ENCODE results near the gene ZNF264.
"Not testable (repeated sequence)": the region's sequence is repeated elsewhere in the genome, so short reads cannot be mapped to it uniquely, and the experiment has no call there.

The ZNF264 gene
- 48.8 to 105 reads per million in 2 experiments for total RNA-seq

DNA sequence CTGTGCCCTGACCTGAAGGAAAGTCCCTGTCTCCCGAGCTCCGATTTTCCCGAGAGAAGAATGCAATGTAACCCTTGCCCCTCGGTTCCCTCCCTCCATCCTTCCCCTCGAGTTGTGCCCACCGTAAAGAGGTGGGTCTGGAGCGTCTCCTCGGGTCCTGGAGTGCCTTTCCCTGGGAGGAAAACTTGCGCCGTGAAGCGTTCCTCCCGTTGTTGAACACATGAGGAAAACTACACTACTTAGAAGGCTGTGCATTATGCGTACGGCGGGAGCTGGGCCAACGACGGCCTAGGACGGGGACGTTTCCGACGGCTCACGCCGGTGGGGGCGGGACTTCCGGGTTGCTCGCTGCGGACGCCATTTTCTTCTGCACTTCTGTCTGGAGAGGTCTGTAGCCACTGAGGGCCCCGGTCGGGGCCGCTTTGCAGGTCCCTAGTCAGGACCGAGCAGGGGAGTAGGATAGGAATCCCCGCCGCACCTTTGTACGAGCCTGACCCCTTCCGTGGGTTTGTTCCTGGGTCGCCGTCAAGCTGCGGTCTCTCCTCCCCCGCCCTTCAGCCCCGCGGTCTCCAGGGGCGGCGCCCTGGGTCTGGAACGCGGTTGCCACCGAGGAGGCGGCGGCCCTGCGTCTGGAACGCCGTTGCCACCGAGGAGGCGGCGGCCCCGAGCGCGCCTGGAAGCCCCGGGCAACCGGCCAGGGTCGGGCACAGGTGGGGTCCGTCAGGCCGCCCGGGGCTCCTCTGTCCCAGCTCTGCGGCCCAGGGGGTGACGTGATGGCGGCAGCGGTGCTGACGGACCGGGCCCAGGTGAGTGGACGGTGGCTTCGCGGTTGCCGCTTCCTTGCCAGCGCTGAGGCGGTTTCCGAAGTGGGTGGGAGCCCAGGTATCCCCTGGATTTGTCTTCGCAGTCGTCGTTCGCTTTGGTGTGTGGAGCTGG lies at the start of gene ZNF264:
TSS of gene ZNF264 (plus strand) at position 360 of the 936 bp plus-strand sequence. CDS start at position 774, 414 bp downstream.
- peak; percentile 80 for DNase-seq (ENCODE audit: low read depth)

DNA sequence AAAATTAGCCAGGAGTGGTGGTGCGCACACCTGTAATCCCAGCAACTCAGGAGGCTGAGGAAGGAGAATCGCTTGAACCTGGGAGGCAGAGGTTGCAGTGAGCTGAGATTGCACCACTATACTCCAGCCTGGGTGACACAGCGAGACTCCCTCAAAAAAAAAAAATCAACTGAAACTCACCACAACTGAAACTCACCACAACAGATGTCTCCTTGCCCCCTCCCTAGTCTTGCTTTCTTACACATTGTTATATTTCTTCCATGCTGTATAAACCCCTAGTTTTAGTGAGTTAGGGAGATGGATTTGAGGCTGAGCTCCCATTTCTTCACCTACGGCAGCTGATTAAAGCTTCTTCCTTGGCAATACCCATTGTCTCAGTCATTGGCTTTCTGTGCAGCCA lies 49.6 kb upstream of the ZNF264 start:
- DNase-seq (ENCODE audit: low read depth), result no peak

- DNase-seq (ENCODE audit: low read depth), result no peak
Measured at GRCh38 chr19:57152921-57153320, 38.4 kb upstream of the ZNF264 start.

DNA sequence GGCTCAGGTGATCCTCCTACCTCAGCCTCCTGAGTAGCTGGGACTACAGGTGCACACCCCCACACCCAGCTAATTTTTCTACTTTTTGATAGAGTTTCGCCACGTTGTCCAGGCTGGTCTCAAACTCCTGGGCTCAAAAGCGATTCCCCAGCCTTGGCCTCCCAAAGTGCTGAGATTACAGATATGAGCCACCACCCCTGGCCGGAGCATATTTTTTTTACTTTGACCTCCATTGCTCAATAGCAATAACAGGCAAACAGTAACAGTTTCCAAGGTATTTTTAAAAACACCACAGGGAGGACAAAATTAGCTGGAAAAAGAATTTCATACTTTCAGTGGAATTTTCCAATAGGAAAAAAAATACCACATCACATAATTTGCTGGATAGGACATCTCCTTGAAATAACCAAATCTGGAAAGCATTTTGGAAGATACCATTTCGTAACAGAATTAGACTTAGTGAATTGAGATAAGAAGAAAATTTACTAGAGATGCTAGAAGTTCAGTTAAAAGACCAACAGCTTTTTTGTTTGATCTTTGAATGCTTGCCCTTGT lies 29.2 kb upstream of the ZNF264 start:
- no peak for DNase-seq (ENCODE audit: low read depth)

DNA sequence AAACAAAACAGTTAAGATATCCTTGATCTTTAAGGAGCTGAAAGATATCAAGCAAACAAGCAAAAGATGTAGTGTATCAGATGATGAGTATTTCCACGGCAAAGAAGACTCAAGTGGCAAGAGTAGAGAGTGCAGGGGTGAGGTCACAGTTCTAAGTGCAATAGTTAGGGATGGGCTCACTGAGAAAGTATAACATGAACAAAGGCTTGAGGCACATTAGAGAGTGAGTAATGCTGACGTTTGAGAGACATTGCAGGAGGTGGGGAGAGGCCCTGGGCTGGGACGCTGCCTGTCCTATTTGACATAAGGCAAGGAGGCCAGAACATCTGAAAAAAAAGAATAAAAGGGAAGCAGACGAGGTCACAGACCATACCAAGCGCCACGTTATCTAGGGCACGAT lies 25.5 kb upstream of the ZNF264 start:
- no peak for DNase-seq (ENCODE audit: low read depth)

GRCh38 chr19:57167385-57167784 lies 23.9 kb upstream of the ZNF264 start, which contains the start of gene DUXA:
Gene DUXA (minus strand): TSS chr19:57167485. CDS start chr19:57167443, 42 bp downstream.
- no peak for DNase-seq (ENCODE audit: low read depth)

GRCh38 chr19:57171551-57172081 lies 19.7 kb upstream of the ZNF264 start:
- DNase-seq (ENCODE audit: low read depth), result peak; percentile 12

DNA sequence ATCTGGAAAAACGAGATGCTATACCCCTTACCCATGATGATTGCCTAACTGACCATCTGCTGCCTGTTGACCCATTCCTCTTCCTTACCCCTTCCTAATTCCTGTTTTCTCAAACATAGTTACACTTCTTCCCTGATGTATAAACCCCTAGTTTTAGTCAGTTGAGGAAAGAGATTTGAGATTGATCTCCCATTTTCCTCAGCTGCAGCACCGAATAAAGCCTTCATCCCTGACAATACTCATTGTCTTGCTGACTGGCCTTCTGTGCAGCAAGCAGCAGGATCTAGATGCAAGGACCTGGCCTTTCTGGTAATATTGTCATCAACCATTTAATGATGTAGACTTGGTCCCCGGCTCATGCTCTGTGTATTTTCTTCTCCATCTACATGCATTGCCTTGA lies 999 bp upstream of the ZNF264 start:
- DNase-seq (ENCODE audit: low read depth), result no peak

- no peak for DNase-seq (ENCODE audit: low read depth)
Measured at GRCh38 chr19:57192077-57192420, 749 bp downstream of the ZNF264 start.

- DNase-seq (ENCODE audit: low read depth), result no peak
Measured at GRCh38 chr19:57192993-57193392, 1.7 kb downstream of the ZNF264 start.

- not testable (repeated sequence) for DNase-seq (ENCODE audit: low read depth)
Measured at GRCh38 chr19:57197874-57198273, 6.6 kb downstream of the ZNF264 start.

GRCh38 chr19:57202160-57202559 lies 10.9 kb downstream of the ZNF264 start:
- no peak for DNase-seq (ENCODE audit: low read depth)

- no peak for DNase-seq (ENCODE audit: low read depth)
Measured at GRCh38 chr19:57210381-57210780, 19.1 kb downstream of the ZNF264 start.

DNA sequence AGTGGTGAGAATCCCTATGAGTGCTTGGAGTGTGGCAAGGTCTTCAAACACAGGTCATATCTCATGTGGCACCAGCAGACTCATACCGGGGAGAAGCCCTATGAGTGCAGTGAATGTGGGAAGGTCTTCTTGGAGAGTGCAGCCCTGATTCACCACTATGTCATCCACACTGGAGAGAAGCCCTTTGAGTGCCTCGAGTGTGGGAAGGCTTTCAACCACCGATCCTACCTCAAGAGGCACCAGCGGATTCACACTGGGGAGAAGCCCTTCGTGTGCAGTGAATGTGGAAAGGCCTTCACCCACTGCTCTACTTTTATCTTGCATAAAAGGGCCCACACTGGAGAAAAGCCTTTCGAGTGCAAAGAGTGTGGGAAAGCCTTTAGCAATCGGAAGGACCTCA lies 20.8 kb downstream of the ZNF264 start:
- no peak for DNase-seq (ENCODE audit: low read depth)

- DNase-seq (ENCODE audit: low read depth), result no peak
Measured at GRCh38 chr19:57227502-57227901, 36.2 kb downstream of the ZNF264 start.

DNA sequence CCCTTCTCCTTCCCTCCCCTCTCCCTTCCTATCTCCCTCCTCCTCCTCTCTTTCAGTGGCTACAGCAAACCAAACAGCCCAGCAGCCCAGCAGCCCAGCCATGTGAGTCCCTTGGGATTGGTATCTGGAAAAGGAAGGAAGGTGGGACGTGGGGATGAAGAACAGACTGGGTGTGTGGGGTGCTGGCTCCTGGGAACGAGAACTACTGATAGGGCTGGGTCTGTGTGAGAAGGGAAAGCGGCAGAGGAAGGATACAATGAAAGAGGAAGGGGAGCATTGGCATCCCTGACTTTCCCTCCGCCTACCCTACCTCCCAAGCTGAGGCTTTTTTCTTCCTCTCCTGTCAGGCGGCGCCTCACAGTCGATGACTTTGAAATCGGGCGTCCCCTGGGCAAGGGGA lies 40.4 kb downstream of the ZNF264 start:
- no peak for DNase-seq (ENCODE audit: low read depth)

GRCh38 chr19:57233207-57233606 lies 41.9 kb downstream of the ZNF264 start:
- DNase-seq (ENCODE audit: low read depth), result no peak

DNA sequence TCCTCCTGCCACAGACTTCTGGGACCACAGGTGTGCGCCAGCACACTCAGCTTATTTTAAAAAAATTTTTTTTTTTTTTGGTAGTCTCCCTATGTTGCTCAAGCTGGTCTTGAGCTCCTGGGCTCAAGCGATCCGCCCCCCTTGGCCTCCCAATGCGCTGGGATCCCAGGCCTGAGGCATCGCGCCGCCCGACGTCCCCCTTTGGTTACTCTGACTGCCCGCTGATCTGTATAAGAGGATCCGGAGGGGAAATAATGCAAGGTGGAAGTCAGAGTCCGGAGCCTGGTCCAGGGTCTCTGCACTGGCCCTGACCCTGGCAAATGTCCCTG lies 48.6 kb downstream of the ZNF264 start:
- no peak for DNase-seq (ENCODE audit: low read depth)

DNA sequence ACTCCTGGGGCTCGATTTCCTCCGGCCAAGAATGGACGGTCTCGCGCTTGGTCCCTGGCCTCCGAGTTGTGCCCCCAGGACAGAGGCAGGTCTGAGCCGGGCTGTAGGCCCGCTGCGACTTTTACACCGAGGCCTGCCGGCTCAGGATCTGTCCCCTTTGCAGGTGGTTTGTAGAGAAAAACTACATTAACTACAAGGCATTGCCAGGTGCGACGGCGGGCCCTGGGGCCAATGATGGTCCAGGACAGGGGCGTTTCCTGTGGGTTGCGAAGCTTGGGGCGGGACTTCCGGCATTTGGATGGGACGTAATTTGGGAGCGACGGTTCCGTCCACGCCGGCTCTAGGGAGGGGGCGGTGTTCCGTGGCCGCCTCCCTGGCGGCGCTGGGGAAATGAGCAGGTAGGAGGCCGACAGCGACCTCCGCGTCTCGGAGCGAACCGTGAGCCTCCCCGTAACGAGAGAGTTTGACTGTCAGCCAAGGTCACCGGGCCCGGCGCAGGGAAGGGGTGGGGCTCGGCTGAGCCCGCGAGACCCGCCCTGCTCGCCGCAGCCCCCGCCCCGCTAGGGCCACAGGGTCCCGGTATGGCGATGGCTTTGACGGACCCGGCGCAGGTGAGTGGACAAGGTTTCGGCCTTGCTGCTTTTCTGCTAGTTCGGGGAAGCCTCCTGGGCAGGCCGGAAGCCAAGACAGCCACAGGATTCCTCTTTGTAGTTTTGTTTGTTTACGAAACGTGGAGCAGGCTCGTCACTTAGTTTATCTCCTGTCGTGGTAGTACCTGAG lies 49.2 kb downstream of the ZNF264 start, which contains the start of gene ZNF805:
TSS of gene ZNF805 (plus strand) at position 322 of the 780 bp plus-strand sequence. CDS start at position 582, 260 bp downstream.
- peak; percentile 96 for DNase-seq (ENCODE audit: low read depth)

GRCh38 chr19:57241176-57241575 lies 49.9 kb downstream of the ZNF264 start:
- no peak for DNase-seq (ENCODE audit: low read depth)

- DNase-seq (ENCODE audit: low read depth), result no peak
Measured at GRCh38 chr19:57242821-57243220, 51.5 kb downstream of the ZNF264 start.

GRCh38 chr19:57244513-57244912 lies 53.2 kb downstream of the ZNF264 start:
- DNase-seq (ENCODE audit: low read depth), result no peak
